ENCODE measurements around the gene RNFT2. TPM values are rescaled to one million over a fixed set of nuclear protein-coding genes. Genes with fewer than 3 reads are reported as not detected.

Gene RNFT2
- total RNA-seq, 1 donor from 2014 or later, result 16.3 TPM

DNA sequence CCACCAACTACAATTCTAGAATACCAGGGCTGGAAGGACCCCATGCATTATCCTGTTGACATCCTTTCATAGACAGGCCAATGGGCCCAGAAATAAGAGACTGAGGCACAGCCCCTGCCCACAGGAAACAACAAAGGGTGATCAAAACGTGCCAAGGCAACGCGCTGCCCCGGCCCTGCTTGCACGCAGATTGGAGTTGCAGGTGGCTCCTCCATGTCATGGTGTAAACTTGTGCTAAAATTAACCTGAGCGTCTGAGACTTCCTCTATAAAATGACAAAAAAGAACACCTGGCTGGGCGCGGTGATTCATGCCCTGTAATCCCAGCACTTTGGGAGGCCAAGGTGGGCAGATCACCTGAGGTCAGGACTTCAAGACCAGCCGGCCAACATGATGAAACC lies 30.4 kb upstream of the RNFT2 start:
- Histone ChIP-seq H3K36me3 (ENCODE audit: control insufficient read depth, insufficient read depth, low read length) (no peaks in the 10 kb centered on the region), H3K4me3 (ENCODE audit: low read depth, low read length) (no peak overlapping the region), H3K27me3 (ENCODE audit: control insufficient read depth, insufficient read depth, low read length) (peaks cover 18% of the 10 kb centered on the region)
- TF ChIP-seq, protein P1, sequence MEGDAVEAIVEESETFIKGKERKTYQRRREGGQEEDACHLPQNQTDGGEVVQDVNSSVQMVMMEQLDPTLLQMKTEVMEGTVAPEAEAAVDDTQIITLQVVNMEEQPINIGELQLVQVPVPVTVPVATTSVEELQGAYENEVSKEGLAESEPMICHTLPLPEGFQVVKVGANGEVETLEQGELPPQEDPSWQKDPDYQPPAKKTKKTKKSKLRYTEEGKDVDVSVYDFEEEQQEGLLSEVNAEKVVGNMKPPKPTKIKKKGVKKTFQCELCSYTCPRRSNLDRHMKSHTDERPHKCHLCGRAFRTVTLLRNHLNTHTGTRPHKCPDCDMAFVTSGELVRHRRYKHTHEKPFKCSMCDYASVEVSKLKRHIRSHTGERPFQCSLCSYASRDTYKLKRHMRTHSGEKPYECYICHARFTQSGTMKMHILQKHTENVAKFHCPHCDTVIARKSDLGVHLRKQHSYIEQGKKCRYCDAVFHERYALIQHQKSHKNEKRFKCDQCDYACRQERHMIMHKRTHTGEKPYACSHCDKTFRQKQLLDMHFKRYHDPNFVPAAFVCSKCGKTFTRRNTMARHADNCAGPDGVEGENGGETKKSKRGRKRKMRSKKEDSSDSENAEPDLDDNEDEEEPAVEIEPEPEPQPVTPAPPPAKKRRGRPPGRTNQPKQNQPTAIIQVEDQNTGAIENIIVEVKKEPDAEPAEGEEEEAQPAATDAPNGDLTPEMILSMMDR (IDR thresholded peaks at IDR 0.05; ENCODE audit: insufficient read depth, low read length, poor library complexity, severe bottlenecking), result no peak
- no peak for DNase-seq (ENCODE audit: low read depth)

DNA sequence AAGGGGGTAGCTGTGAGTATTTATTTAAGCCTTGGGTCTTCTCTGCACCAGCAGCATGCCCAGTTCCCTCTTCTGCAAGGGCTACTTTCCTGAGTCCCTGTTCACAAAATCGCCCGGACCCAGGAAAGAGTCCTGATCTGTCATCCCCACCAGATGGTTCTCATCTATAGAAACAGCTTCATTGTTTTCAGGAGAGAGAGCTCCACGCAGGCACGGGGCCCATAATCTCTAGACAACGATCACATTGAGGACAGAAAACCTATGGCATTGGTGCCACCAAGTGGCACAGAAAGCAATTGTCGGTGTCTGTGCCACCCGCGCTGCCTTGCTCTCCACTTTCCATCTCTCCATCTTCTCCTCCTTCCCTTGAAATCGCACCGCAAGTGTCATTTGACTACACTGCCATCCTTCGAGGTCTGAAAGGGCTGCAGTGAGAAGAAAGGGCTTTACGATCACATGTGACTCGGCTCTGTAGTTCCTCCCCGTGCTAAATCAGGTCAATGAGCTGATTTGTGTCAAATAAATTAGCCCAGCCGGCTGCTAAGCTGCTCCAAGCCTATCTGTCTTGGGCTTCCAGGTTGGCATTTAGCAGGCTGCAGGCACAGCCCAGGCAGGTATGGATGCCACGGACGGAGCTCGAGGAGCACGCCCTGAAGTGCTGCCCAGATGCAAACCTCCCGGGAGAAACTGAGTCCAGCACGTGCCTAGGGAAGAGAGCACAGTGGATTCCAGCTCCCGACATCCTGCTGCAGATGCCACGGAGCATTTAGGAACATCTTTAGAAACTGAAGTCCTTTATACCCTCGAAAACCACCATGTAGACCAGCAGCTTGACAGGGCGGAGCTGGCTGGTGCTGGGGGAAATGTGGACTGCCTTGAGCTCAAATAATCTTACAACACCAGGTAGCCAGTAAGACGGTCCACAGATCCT lies 29.0 kb upstream of the RNFT2 start:
- Histone ChIP-seq H3K4me3 (ENCODE audit: low read depth, low read length) (no peak overlapping the region), H3K27me3 (ENCODE audit: control insufficient read depth, insufficient read depth, low read length) (peaks cover 18% of the 10 kb centered on the region), H3K36me3 (ENCODE audit: control insufficient read depth, insufficient read depth, low read length) (no peaks in the 10 kb centered on the region)
- TF ChIP-seq, protein P1 (IDR thresholded peaks at IDR 0.05; ENCODE audit: insufficient read depth, low read length, poor library complexity, severe bottlenecking), result peak; percentile 44
- no peak for DNase-seq (ENCODE audit: low read depth)

DNA sequence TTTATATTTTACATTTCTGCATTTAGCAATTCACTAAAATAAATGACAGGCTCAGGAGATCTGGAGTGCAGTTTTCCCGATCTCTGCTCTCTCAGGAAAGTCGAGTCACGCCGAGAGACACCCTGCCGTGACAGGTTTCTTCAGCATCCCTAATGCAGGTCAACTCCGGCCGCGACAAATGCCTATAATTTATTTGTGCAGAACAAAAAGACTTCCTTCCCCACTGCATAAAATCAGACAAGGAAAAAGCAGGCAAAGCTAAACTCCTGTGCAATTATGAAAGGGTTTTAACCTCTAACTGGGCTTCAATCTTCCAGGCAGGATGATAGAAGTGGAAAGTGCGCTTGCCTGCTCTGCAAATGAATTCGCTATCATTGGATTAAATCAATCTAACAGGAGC lies 28.3 kb upstream of the RNFT2 start:
- H3K36me3 ChIP-seq (ENCODE audit: control insufficient read depth, insufficient read depth, low read length), result no peaks in the 10 kb centered on the region
- TF ChIP-seq, protein P1 (IDR thresholded peaks at IDR 0.05; ENCODE audit: insufficient read depth, low read length, poor library complexity, severe bottlenecking), result no peak
- H3K27me3 ChIP-seq (ENCODE audit: control insufficient read depth, insufficient read depth, low read length), result peaks cover 18% of the 10 kb centered on the region
- no peak overlapping the region for H3K4me3 ChIP-seq (ENCODE audit: low read depth, low read length)
- DNase-seq (ENCODE audit: low read depth), result no peak

DNA sequence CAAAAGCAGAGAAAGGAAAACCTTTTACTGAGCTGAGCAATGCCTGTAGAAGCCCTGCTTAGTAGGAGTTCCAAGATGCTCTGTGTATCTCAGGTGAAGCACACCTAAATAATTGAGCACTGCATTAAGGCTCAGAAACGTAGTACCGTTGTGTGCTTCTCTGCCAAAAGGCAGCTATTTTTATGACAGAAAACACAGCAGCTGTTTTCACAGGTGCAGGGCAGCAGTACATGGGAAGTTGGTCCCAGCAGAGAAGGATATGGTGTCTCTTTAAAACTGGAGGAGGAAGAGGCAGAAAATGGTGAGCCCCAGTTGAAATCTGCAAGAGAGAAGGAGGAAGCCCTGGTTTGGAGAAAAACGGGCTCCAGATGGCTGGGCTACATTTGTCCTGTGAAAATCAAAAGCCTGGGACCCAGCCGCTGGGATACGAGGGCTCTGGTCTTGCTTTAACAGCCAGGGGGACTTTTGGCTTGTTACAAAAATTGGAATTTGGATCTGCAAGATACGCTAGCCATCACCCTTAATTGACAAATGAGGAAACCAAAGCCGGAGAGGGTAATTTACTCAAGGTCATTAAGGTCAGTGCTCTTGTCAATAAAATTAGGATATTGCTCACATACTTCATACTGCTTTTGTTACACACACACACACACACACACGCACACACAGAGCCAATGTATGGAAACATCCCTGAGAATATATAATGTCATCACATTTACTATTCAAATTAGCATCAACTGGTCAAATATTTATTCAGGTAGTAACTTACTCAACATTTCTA lies 27.6 kb upstream of the RNFT2 start:
- H3K27me3 ChIP-seq (ENCODE audit: control insufficient read depth, insufficient read depth, low read length), result peaks cover 18% of the 10 kb centered on the region
- no peak overlapping the region for H3K4me3 ChIP-seq (ENCODE audit: low read depth, low read length)
- TF ChIP-seq, protein P1 (IDR thresholded peaks at IDR 0.05; ENCODE audit: insufficient read depth, low read length, poor library complexity, severe bottlenecking), result no peak
- DNase-seq (ENCODE audit: low read depth), result no peak
- H3K36me3 ChIP-seq (ENCODE audit: control insufficient read depth, insufficient read depth, low read length), result no peaks in the 10 kb centered on the region

DNA sequence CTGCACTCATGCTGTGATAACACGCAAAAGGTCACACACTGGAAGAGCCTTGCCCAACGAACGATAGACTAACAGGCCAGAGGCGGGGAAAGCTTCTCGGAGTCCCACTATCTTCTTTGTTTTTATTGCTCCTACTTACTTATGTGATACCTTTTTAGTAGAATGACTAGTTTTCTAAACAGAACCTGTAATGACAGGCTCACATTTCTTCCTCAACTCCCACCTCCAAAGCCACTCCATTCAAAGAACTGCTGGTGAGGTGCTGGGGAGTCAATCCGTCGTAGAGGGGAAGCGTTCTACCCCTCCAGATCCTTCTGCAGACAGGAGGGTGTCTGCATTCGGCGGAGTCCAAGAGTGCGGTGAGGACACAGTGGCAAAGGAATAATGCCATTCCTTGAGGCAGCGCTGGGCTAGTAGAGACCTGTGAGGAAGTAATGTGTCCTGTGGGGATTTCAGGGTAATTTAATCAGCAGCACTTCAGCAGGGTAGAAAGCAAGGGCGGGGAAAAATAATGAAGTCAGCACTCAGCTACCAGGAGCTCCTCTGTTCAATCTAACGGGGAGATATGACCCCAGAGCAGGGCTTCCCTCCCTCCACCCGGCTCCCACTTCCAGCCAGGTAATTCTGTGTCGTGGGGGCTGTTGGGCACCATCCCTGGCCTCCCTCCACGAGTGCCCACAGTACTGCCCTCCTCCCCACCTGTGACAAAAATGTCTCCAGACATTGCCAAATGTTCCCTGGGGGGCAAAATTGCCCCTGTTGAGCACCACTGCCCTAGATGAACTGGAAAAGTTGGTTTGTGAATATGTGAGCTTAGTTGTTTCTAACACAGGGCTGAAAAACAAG lies 25.4 kb upstream of the RNFT2 start:
- Histone ChIP-seq H3K36me3 (ENCODE audit: control insufficient read depth, insufficient read depth, low read length) (no peaks in the 10 kb centered on the region), H3K27me3 (ENCODE audit: control insufficient read depth, insufficient read depth, low read length) (peaks cover 17% of the 10 kb centered on the region), H3K4me3 (ENCODE audit: low read depth, low read length) (no peak overlapping the region)
- TF ChIP-seq, protein P1 (IDR thresholded peaks at IDR 0.05; ENCODE audit: insufficient read depth, low read length, poor library complexity, severe bottlenecking), result no peak
- DNase-seq (ENCODE audit: low read depth), result no peak

Measured in kidney epithelial cell (primary cell).